Naive B cell (primary cell): Measurements from ENCODE around the gene GPR55. TPM values are rescaled to one million over a fixed set of nuclear protein-coding genes. Genes with fewer than 3 reads are reported as not detected.

Experiments
- ATAC-seq, 2 donors: fragments of 150-1000 bp; cut with Tn5 transposase; 2 replicates each; pipeline ENCODE4 v1.10.0; 2021; ENCODE audit warnings: low read depth in 2 of 2, mild to moderate bottlenecking in 2 of 2, moderate library complexity in 2 of 2
- DNase-seq: peaks from one replicate; pipeline ENCODE4 v3.0.0; 2022
- H3K27ac Mint-ChIP-seq, 6 donors: one replicate each; pipeline ENCODE4 v1.8.0; 2020 to 2022; ENCODE audit warnings: mild to moderate bottlenecking in 6 of 6, mixed read lengths in 6 of 6, moderate library complexity in 5 of 6, inconsistent platforms in 2 of 6
- H3K27me3 Mint-ChIP-seq, 3 donors: one replicate each; pipeline ENCODE4 v1.8.0; 2021 to 2022; ENCODE audit warnings: mixed read lengths in 3 of 3, mild to moderate bottlenecking in 1 of 3
- H3K36me3 Mint-ChIP-seq, 2 donors: one replicate each; pipeline ENCODE4 v1.8.0; 2020 to 2022; ENCODE audit warnings: mixed read lengths in 2 of 2, inconsistent platforms in 1 of 2, mild to moderate bottlenecking in 1 of 2
- H3K4me1 Mint-ChIP-seq, 3 donors: one replicate each; pipeline ENCODE4 v1.8.0; 2020 to 2022; ENCODE audit warnings: mixed read lengths in 3 of 3, inconsistent platforms in 1 of 3, mild to moderate bottlenecking in 1 of 3, moderate library complexity in 1 of 3
- H3K4me3 Mint-ChIP-seq, 8 donors: one replicate each; pipeline ENCODE4 v1.8.0; 2020 to 2022; ENCODE audit warnings: mild to moderate bottlenecking in 8 of 8, mixed read lengths in 8 of 8, moderate library complexity in 8 of 8, inconsistent platforms in 2 of 8
- H3K9me3 Mint-ChIP-seq, 7 donors: one replicate each; pipeline ENCODE4 v1.8.0; 2020 to 2022; ENCODE audit warnings: mixed read lengths in 7 of 7, mild to moderate bottlenecking in 5 of 7, inconsistent platforms in 2 of 7, moderate library complexity in 1 of 7
- polyA plus RNA-seq, 6 donors: library from polyadenylated mRNA; unstranded; fragments of 300-500 nt; fragmentation: Illumina TruSeq; gene quantifications; one replicate each; pipeline ENCODE4 v1.2.3, GENCODE V29; 2021; ENCODE audit warnings: low read depth in 6 of 6

Gene GPR55
- polyA plus RNA-seq, 6 donors from 2014 or later: 0.12 to 0.56 (median 0.21) TPM; not detected in 3

- Mint-ChIP-seq H3K36me3 (no peaks in the 10 kb centered on the region), H3K4me3 (no peak overlapping the region), H3K27me3 (peaks cover 0 to 24% (median 16%) of the 10 kb centered on the region in 3 donors), H3K9me3 (no peaks in the 10 kb centered on the region), H3K4me1 (peaks cover 6 to 14% (median 11%) of the 10 kb centered on the region in 3 donors), H3K27ac (no peak overlapping the region)
- DNase-seq (no peak), ATAC-seq (no peak)
Observed at GRCh38 chr2:230946429-230947234, 21.6 kb upstream of the GPR55 start.

DNA sequence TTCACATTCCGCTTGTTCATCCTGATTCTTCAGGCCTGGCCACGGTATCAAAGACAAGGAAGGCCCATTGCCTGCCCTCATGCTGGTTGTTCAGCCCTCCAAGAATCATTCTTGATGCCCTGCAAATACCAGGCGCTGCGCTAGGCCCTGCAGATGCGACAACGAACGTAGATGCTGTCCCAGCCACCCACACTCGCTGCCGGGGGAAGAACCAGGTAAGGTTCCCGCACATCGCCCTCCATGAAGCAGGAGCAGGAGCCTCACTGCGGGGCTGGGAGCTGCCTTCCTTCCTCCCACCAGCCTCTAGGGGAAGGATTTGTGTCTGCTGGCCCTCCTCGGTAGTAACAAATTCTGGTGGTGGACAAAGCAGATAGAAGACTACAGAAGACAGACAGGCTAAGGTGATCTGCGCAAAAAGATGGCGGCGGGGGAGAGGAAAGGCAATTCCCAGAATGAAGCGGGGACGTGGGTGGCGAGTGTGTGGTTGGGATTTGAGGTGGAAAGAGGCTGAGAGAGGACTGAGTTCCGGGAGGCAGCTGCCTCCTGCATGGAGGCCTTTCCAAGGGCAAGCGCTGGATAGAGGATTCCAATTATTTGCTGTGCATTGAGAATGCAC is 19.8 kb upstream of the GPR55 start:
- Mint-ChIP-seq H3K27me3 (peaks cover 0 to 24% (median 17%) of the 10 kb centered on the region in 3 donors), H3K36me3 (no peaks in the 10 kb centered on the region), H3K27ac (no peak overlapping the region), H3K4me3 (no peak overlapping the region), H3K4me1 (peaks cover 6 to 14% (median 11%) of the 10 kb centered on the region in 3 donors), H3K9me3 (no peaks in the 10 kb centered on the region)
- ATAC-seq: no peak
- no peak for DNase-seq

GRCh38 chr2:230944123-230944653 is 19.1 kb upstream of the GPR55 start:
- H3K9me3 Mint-ChIP-seq: no peaks in the 10 kb centered on the region
- peaks cover 0 to 30% (median 17%) of the 10 kb centered on the region in 3 donors for H3K27me3 Mint-ChIP-seq
- peaks cover 6 to 14% (median 11%) of the 10 kb centered on the region in 3 donors for H3K4me1 Mint-ChIP-seq
- H3K27ac Mint-ChIP-seq: no peak overlapping the region
- no peaks in the 10 kb centered on the region for H3K36me3 Mint-ChIP-seq
- ATAC-seq (no peak), DNase-seq (no peak)
- H3K4me3 Mint-ChIP-seq: no peak overlapping the region

DNA sequence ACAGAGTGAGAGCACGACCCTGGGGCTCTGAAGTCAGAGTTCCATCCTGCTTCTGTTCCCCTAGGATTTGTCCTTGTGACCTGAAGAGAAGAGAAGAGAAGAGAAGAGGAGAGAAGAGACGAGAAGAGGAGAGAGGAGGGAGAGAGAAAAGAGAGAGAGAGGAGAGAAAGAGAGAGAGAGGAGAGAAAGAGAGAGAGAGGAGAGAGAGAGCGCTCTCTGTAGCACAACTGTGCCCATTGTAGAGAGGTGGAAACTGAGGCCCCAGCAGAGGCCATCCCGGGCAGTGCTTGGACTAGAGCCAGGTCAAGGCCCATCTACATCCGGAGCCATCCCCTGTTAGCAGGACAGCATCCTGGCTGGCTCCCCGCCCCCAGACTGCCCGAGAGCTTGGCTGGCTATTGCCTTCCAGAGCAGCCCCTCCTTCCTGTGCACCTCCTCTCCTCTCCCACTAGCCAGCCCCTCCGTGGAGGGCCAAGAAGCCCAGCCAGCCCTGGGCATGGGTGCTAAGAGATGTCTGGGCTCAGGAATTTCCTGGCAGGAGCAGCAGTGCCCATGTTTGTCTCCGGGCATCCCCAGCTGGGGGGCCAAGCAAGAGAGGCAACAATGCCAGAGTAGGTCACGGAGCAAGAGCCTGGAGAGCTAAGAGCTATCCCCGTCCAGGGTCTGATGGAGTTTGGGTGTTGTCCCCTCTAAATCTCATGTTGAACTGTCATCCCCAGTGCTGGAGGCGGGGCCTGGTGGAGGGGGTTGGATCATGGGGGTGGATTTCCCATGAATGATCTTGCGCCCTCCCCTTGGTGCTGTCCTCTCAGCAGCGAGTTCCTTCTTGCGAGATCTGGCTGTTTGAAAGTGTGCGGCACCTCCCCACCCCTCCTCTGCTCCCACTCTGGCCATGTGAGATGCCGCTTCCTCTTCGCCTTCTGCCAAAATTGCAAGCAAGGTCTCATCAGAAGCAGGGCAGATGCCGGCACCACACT is 18.2 kb upstream of the GPR55 start:
- Mint-ChIP-seq H3K4me3 (no peak overlapping the region), H3K27ac (peak overlapping the region in 1 of 6 donors; percentile 69), H3K9me3 (peaks cover 0 to 1% (median 0%) of the 10 kb centered on the region in 7 donors), H3K4me1 (peaks cover 6 to 13% (median 11%) of the 10 kb centered on the region in 3 donors), H3K27me3 (peaks cover 0 to 30% (median 17%) of the 10 kb centered on the region in 3 donors), H3K36me3 (no peaks in the 10 kb centered on the region)
- peak; percentile 65 to 75 for ATAC-seq
- DNase-seq: no peak

DNA sequence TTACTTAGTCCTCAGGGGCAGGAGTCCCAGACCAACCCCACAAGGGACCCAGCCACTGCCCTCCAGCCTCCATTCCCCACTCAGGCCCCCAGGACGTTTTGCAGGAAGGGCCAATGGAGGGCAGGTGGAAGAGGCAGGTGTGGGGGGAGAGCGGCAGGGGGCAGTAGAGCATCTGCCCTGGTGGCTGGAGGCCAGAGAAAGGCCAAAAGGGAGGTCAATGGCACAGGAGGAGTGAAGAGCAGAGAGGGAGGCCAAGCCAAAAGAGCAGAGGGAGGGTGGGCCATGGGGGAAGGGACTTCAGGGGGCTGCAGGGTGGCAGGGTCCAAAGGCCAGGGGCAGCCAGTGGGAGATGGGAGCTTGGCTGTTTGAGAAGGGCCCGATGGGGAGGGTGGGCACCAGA is 17.3 kb upstream of the GPR55 start:
- DNase-seq: no peak
- ATAC-seq: no peak
- Mint-ChIP-seq H3K27me3 (peaks cover 0 to 30% (median 17%) of the 10 kb centered on the region in 3 donors), H3K27ac (peak overlapping the region in 1 of 6 donors; percentile 13), H3K9me3 (peaks cover 0 to 5% (median 4%) of the 10 kb centered on the region in 7 donors), H3K4me1 (peaks cover 6 to 11% (median 11%) of the 10 kb centered on the region in 3 donors), H3K4me3 (no peak overlapping the region), H3K36me3 (no peaks in the 10 kb centered on the region)

- ATAC-seq (no peak), DNase-seq (no peak)
- Mint-ChIP-seq H3K4me1 (peaks cover 6 to 11% (median 11%) of the 10 kb centered on the region in 3 donors), H3K4me3 (no peak overlapping the region), H3K36me3 (no peaks in the 10 kb centered on the region), H3K27me3 (peaks cover 0 to 30% (median 17%) of the 10 kb centered on the region in 3 donors), H3K9me3 (peaks cover 0 to 14% (median 7%) of the 10 kb centered on the region in 7 donors), H3K27ac (no peak overlapping the region)
Observed at GRCh38 chr2:230941202-230942180, 16.4 kb upstream of the GPR55 start.

GRCh38 chr2:230940471-230940815 is 15.4 kb upstream of the GPR55 start:
- Mint-ChIP-seq H3K4me1 (peaks cover 6 to 11% (median 11%) of the 10 kb centered on the region in 3 donors), H3K36me3 (peaks cover 0 to 8% of the 10 kb centered on the region in 2 donors), H3K9me3 (peaks cover 3 to 24% (median 17%) of the 10 kb centered on the region in 7 donors), H3K27me3 (peaks cover 5 to 37% (median 25%) of the 10 kb centered on the region in 3 donors), H3K27ac (no peak overlapping the region), H3K4me3 (no peak overlapping the region)
- DNase-seq (no peak), ATAC-seq (no peak)

- H3K4me1 Mint-ChIP-seq: peaks cover 6 to 11% (median 11%) of the 10 kb centered on the region in 3 donors
- H3K27me3 Mint-ChIP-seq: peaks cover 5 to 40% (median 29%) of the 10 kb centered on the region in 3 donors
- ATAC-seq: no peak
Observed at GRCh38 chr2:230939691-230940470, 14.8 kb upstream of the GPR55 start.

DNA sequence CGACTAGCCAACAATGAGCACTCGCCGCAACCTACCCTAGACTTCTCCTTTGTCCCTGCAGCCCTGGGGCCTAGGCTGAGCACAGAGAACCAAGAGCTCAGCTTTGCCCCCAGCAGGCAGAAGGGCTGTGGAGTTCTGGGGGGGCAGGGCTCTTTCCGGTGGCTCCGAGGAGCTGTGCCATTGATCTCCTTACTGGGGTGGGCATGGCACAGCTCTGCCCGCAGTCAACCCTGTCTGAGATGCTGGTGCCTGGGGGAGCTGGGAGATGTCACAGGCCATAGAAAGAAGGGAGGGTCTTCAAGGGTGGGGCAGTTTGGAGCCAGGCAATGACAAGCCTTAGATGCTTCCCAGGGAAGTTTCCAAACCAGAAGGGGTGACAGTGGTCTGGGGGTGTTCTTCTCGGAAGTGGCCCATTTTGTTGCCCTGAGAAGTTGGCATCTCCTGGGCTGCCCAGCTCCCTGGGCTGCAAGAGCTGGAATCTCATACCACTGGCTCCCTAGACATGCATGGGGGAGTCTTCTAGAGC is 14.1 kb upstream of the GPR55 start:
- DNase-seq (no peak), ATAC-seq (no peak)
- Mint-ChIP-seq H3K27ac (no peak overlapping the region), H3K4me3 (no peak overlapping the region), H3K27me3 (peaks cover 5 to 39% (median 33%) of the 10 kb centered on the region in 3 donors), H3K36me3 (peaks cover 0 to 12% of the 10 kb centered on the region in 2 donors), H3K9me3 (peaks cover 5 to 26% (median 18%) of the 10 kb centered on the region in 7 donors), H3K4me1 (peaks cover 6 to 11% (median 11%) of the 10 kb centered on the region in 3 donors)

More at GRCh38 chr2:230939691-230940470, 14.8 kb upstream of the GPR55 start:
- Mint-ChIP-seq H3K4me3 (no peak overlapping the region), H3K36me3 (peaks cover 0 to 12% of the 10 kb centered on the region in 2 donors), H3K9me3 (peaks cover 5 to 26% (median 18%) of the 10 kb centered on the region in 7 donors), H3K27ac (no peak overlapping the region)
- DNase-seq: no peak

DNA sequence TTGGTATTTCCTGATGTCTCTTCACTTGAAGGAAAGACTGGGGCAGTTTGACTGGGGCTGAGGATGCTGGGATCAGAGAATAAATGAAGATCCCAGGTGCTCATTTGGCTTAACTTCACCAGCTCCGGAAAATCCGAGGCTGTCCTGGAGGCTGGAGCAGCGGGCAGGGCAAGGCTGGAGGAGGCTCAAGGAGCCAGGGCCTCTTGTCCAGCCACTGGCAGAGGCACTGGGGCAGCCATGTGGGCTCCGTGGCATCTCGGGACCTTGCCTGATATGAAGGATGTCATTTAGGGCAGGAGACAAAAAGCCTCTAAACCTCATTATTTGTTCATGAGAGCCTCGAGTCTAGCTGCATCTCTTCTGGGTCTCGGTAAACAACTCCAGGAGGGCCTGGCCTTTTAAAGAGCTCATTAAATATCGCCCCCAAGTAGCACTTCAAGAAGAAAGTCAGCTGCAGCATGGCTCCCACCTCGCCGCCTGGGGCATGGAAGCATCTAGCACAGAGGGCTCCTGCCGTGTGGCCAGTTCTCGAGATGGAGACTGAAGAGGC is 13.5 kb upstream of the GPR55 start:
- Mint-ChIP-seq H3K27ac (no peak overlapping the region), H3K4me1 (peaks cover 3 to 8% (median 8%) of the 10 kb centered on the region in 3 donors), H3K36me3 (peaks cover 0 to 12% of the 10 kb centered on the region in 2 donors), H3K9me3 (peaks cover 5 to 26% (median 18%) of the 10 kb centered on the region in 7 donors), H3K4me3 (no peak overlapping the region), H3K27me3 (peaks cover 5 to 37% (median 34%) of the 10 kb centered on the region in 3 donors)
- no peak for DNase-seq
- no peak for ATAC-seq

GRCh38 chr2:230938098-230938497 is 13.1 kb upstream of the GPR55 start:
- Mint-ChIP-seq H3K27me3 (peaks cover 5 to 37% (median 34%) of the 10 kb centered on the region in 3 donors), H3K9me3 (peaks cover 5 to 26% (median 18%) of the 10 kb centered on the region in 7 donors), H3K36me3 (peaks cover 0 to 12% of the 10 kb centered on the region in 2 donors), H3K4me1 (peaks cover 0 to 7% (median 5%) of the 10 kb centered on the region in 3 donors), H3K4me3 (no peak overlapping the region), H3K27ac (no peak overlapping the region)
- ATAC-seq (no peak), DNase-seq (no peak)
